ENCODE results near the gene SERPINB7. TPM values are rescaled to one million over a fixed set of nuclear protein-coding genes. Genes with fewer than 3 reads are reported as not detected.

Gene SERPINB7
- total RNA-seq, 1 experiment from 2014 or later: not detected

DNA sequence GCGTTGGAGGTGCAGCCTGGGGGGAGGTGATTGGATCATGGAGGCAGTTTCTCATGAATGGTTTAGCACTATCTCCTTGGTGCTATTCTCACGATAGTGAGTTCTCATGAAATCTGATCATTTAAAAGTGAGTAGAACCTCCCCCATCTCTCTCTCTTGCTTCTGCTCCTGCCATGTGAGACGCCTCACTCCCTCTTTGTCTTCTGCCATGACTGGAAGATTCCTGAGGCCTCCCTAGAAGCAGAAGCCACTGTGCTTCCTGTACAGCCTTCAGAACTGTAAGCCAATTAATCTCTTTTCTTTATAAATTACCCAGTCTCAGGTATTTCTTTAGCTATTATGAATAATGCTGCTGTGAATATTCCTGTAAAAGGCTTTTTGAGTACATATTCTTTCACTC lies 52.9 kb downstream of the SERPINB7 start:
- H3K27me3 ChIP-seq (ENCODE audit: insufficient read depth, low read length): no peaks in the 10 kb centered on the region
- H3K4me3 ChIP-seq (replicated peaks in 1 of 2; ENCODE audit: low read depth in 1 of 2, low read length in 2 of 2): no peak overlapping the region
- no peaks in the 10 kb centered on the region for H3K79me2 ChIP-seq (ENCODE audit: insufficient read depth, low read length)
- no peak overlapping the region for H3K9ac ChIP-seq (ENCODE audit: low read length)
- H3K4me1 ChIP-seq (ENCODE audit: control insufficient read depth in 1 of 2, insufficient read depth in 2 of 2, low read length in 2 of 2): no peaks in the 10 kb centered on the region
- ChIA-PET CTCF (interaction anchor here (1.2 kb wide), 1 partner anchor 16 kb away, joined by 3 read pairs; no protein-coding TSS in a partner anchor), POLR2A (no interaction called here), RAD21 (ENCODE audit: low non-redundant PET in 1 of 2, low total read pairs in 2 of 2, uncharacterized antibody in 2 of 2, unreplicated experiment in 2 of 2) (no interaction called here)
- no peaks in the 10 kb centered on the region for H3K9me2 ChIP-seq (ENCODE audit: insufficient read depth)
- H3K27ac ChIP-seq (ENCODE audit: low read depth, low read length): no peak overlapping the region
- H3K36me3 ChIP-seq (ENCODE audit: control insufficient read depth in 1 of 2, insufficient read depth in 2 of 2, low read length in 2 of 2): no peaks in the 10 kb centered on the region
- H4K20me1 ChIP-seq (ENCODE audit: insufficient read depth): no peaks in the 10 kb centered on the region
- no peak overlapping the region for H3K4me2 ChIP-seq (ENCODE audit: low read length)
- ATAC-seq (no peak), DNase-seq (ENCODE audit: low read depth, low spot score) (no peak)
- no TSS peak for BruUV-seq (replicated peaks)
- no peaks in the 10 kb centered on the region for H3K9me3 ChIP-seq (ENCODE audit: control insufficient read depth in 1 of 2, insufficient read depth in 1 of 2, low read depth in 1 of 2, low read length in 2 of 2)
- TF ChIP-seq, protein P1, sequence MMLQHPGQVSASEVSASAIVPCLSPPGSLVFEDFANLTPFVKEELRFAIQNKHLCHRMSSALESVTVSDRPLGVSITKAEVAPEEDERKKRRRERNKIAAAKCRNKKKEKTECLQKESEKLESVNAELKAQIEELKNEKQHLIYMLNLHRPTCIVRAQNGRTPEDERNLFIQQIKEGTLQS (IDR thresholded peaks at IDR 0.05): no peak
- no peak for TF ChIP-seq EGR1 (IDR thresholded peaks at IDR 0.05; ENCODE audit: low read depth)
- no peak for TF ChIP-seq TCF7L2 (IDR thresholded peaks at IDR 0.05; ENCODE audit: borderline replicate concordance, extremely low read depth, insufficient read depth, insufficient read length)
- TF ChIP-seq SP1 (IDR thresholded peaks at IDR 0.05; ENCODE audit: low read depth): no peak
- TF ChIP-seq SRF (IDR thresholded peaks at IDR 0.05; ENCODE audit: low read depth): no peak
- no peak for TF ChIP-seq JUND (IDR thresholded peaks at IDR 0.05)
- TF ChIP-seq CBX3 (IDR thresholded peaks at IDR 0.05; ENCODE audit: low read depth): no peak
- no peak overlapping the region for H2AFZ ChIP-seq (ENCODE audit: low read depth, low read length, poor library complexity, severe bottlenecking)
- intact Hi-C loops (cut with micrococcal nuclease): no loop called here

DNA sequence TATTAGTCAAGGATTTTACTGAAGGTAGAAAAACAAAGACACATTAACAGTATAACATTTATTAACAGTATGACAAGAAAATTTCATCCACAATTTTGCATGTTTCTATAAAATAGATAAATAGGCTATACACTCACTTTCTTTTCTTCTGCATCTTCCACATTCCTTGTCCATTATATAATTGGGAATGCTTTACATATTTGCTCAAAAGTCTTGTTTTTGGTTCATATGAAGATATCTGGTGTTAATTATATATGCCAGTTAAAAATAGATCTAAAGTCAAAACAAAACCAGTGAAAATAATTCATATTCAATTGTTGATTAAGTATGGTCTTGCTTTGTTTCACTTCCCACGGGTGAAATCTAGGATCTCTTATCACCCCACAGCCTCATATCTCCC lies 53.4 kb downstream of the SERPINB7 start:
- TF ChIP-seq ZFX (IDR thresholded peaks at IDR 0.05): no peak
- TF ChIP-seq, protein P2, sequence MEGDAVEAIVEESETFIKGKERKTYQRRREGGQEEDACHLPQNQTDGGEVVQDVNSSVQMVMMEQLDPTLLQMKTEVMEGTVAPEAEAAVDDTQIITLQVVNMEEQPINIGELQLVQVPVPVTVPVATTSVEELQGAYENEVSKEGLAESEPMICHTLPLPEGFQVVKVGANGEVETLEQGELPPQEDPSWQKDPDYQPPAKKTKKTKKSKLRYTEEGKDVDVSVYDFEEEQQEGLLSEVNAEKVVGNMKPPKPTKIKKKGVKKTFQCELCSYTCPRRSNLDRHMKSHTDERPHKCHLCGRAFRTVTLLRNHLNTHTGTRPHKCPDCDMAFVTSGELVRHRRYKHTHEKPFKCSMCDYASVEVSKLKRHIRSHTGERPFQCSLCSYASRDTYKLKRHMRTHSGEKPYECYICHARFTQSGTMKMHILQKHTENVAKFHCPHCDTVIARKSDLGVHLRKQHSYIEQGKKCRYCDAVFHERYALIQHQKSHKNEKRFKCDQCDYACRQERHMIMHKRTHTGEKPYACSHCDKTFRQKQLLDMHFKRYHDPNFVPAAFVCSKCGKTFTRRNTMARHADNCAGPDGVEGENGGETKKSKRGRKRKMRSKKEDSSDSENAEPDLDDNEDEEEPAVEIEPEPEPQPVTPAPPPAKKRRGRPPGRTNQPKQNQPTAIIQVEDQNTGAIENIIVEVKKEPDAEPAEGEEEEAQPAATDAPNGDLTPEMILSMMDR (IDR thresholded peaks at IDR 0.05 in 2 of 3, conservative IDR thresholded peaks at IDR 0.05 in 1 of 3; ENCODE audit: borderline replicate concordance in 1 of 3, insufficient read depth in 1 of 3, low read depth in 2 of 3, low read length in 2 of 3): no peak
- TF ChIP-seq RAD21 (IDR thresholded peaks at IDR 0.05; ENCODE audit: low read depth): no peak
- TF ChIP-seq JUND (IDR thresholded peaks at IDR 0.05): no peak
- TF ChIP-seq, protein P1 (IDR thresholded peaks at IDR 0.05): no peak
- no peak for TF ChIP-seq EGR1 (IDR thresholded peaks at IDR 0.05; ENCODE audit: low read depth)
- H3K9me3 ChIP-seq (ENCODE audit: control insufficient read depth in 1 of 2, insufficient read depth in 1 of 2, low read depth in 1 of 2, low read length in 2 of 2): no peaks in the 10 kb centered on the region
- H3K27me3 ChIP-seq (ENCODE audit: insufficient read depth, low read length): no peaks in the 10 kb centered on the region
- no peak overlapping the region for H3K27ac ChIP-seq (ENCODE audit: low read depth, low read length)
- DNase-seq (ENCODE audit: low read depth, low spot score) (no peak), ATAC-seq (no peak)
- POLR2A ChIA-PET: no interaction called here
- H2AFZ ChIP-seq (ENCODE audit: low read depth, low read length, poor library complexity, severe bottlenecking): no peak overlapping the region
- intact Hi-C loops (cut with micrococcal nuclease): no loop called here
- no peak overlapping the region for H3K9ac ChIP-seq (ENCODE audit: low read length)
- no peaks in the 10 kb centered on the region for H3K36me3 ChIP-seq (ENCODE audit: control insufficient read depth in 1 of 2, insufficient read depth in 2 of 2, low read length in 2 of 2)
- RAD21 ChIA-PET (ENCODE audit: low non-redundant PET in 1 of 2, low total read pairs in 2 of 2, uncharacterized antibody in 2 of 2, unreplicated experiment in 2 of 2): no interaction called here
- no TSS peak for BruUV-seq (replicated peaks)
- H3K9me2 ChIP-seq (ENCODE audit: insufficient read depth): no peaks in the 10 kb centered on the region
- no peaks in the 10 kb centered on the region for H3K79me2 ChIP-seq (ENCODE audit: insufficient read depth, low read length)
- no peaks in the 10 kb centered on the region for H3K4me1 ChIP-seq (ENCODE audit: control insufficient read depth in 1 of 2, insufficient read depth in 2 of 2, low read length in 2 of 2)
- CTCF ChIA-PET: no interaction called here
- H4K20me1 ChIP-seq (ENCODE audit: insufficient read depth): no peaks in the 10 kb centered on the region
- H3K4me2 ChIP-seq (ENCODE audit: low read length): no peak overlapping the region
- H3K4me3 ChIP-seq (replicated peaks in 1 of 2; ENCODE audit: low read depth in 1 of 2, low read length in 2 of 2): no peak overlapping the region
